GM23338 (cell line): ENCODE measurements around the gene SH3PXD2B.

Source experiments
- EZH2 ChIP-seq: fragments of 200-600 bp; sonication (generic); IDR thresholded peaks from one replicate; pipeline ENCODE4 v1.8.0; 2017; ENCODE audit warnings: antibody characterized with exemption, mild to moderate bottlenecking, low read depth; ENCODE audit not compliant: unreplicated experiment
- EZH2phosphoT487 ChIP-seq: fragments of 200-600 bp; sonication (generic); IDR thresholded peaks from one replicate; pipeline ENCODE4 v1.8.1; 2018; ENCODE audit warnings: antibody characterized with exemption; ENCODE audit not compliant: unreplicated experiment
- JUNB ChIP-seq: IDR thresholded peaks from one replicate; pipeline ENCODE4 v1.6.1; 2016; ENCODE audit warnings: antibody characterized with exemption; ENCODE audit not compliant: unreplicated experiment
- POLR2AphosphoS5 ChIP-seq: IDR thresholded peaks from 2 replicates; pipeline ENCODE4 v1.6.1; 2016; ENCODE audit warnings: antibody characterized with exemption, low read depth
- ZNF331 ChIP-seq: fragments of 250-450 bp; sonication (Bioruptor Pico); IDR thresholded peaks from 2 replicates; pipeline ENCODE4 v1.5.0; 2020; ENCODE audit warnings: low read depth, mild to moderate bottlenecking, moderate library complexity
- TF ChIP-seq, protein P1 (sequence below), 2 experiments: fragments of 200-600 bp in 1 of 2; sonication (generic) in 1 of 2; conservative IDR thresholded peaks; 2 replicates each; pipeline versions ENCODE4 v1.5.1 to v1.6.1; 2016 to 2017; ENCODE audit warnings: antibody characterized with exemption in 2 of 2, low read depth in 2 of 2, mild to moderate bottlenecking in 2 of 2, moderate library complexity in 1 of 2
- TF ChIP-seq, protein P2 (sequence below): IDR thresholded peaks from one replicate; pipeline ENCODE4 v1.6.1; 2018; ENCODE audit warnings: antibody characterized with exemption; ENCODE audit not compliant: unreplicated experiment

DNA sequence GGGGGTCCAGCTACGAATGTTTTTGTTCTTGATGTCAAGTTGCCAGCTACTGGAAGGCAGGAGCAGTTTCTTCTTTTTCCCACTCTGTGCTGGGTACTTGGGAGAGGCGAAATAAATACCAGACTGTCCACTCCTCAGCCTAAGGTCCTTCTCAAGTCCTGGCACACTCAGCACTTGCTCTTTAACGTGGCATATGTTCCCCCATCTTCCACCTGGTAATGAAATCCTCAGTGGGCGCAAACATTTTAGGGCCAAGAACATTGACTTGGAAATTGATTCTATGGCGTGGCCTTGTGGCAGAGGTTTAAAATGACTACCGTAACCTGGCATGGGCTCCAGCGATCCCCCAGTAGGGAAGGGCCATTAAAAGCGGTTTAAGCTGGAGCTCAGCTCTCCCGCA lies 119.7 kb downstream of the SH3PXD2B start:
- TF ChIP-seq, protein P1, sequence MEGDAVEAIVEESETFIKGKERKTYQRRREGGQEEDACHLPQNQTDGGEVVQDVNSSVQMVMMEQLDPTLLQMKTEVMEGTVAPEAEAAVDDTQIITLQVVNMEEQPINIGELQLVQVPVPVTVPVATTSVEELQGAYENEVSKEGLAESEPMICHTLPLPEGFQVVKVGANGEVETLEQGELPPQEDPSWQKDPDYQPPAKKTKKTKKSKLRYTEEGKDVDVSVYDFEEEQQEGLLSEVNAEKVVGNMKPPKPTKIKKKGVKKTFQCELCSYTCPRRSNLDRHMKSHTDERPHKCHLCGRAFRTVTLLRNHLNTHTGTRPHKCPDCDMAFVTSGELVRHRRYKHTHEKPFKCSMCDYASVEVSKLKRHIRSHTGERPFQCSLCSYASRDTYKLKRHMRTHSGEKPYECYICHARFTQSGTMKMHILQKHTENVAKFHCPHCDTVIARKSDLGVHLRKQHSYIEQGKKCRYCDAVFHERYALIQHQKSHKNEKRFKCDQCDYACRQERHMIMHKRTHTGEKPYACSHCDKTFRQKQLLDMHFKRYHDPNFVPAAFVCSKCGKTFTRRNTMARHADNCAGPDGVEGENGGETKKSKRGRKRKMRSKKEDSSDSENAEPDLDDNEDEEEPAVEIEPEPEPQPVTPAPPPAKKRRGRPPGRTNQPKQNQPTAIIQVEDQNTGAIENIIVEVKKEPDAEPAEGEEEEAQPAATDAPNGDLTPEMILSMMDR (conservative IDR thresholded peaks at IDR 0.05; ENCODE audit: low read depth in 2 of 2), result 0 out of 4 replicates have a peak, but pooled peaks of 1 of the 2 experiments have one; percentile 9
- TF ChIP-seq EZH2, result no peak
- TF ChIP-seq ZNF331, result no peak
- no peak for TF ChIP-seq JUNB
- TF ChIP-seq, protein P2, sequence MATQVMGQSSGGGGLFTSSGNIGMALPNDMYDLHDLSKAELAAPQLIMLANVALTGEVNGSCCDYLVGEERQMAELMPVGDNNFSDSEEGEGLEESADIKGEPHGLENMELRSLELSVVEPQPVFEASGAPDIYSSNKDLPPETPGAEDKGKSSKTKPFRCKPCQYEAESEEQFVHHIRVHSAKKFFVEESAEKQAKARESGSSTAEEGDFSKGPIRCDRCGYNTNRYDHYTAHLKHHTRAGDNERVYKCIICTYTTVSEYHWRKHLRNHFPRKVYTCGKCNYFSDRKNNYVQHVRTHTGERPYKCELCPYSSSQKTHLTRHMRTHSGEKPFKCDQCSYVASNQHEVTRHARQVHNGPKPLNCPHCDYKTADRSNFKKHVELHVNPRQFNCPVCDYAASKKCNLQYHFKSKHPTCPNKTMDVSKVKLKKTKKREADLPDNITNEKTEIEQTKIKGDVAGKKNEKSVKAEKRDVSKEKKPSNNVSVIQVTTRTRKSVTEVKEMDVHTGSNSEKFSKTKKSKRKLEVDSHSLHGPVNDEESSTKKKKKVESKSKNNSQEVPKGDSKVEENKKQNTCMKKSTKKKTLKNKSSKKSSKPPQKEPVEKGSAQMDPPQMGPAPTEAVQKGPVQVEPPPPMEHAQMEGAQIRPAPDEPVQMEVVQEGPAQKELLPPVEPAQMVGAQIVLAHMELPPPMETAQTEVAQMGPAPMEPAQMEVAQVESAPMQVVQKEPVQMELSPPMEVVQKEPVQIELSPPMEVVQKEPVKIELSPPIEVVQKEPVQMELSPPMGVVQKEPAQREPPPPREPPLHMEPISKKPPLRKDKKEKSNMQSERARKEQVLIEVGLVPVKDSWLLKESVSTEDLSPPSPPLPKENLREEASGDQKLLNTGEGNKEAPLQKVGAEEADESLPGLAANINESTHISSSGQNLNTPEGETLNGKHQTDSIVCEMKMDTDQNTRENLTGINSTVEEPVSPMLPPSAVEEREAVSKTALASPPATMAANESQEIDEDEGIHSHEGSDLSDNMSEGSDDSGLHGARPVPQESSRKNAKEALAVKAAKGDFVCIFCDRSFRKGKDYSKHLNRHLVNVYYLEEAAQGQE, result no peak
- TF ChIP-seq POLR2AphosphoS5, result no peak
- TF ChIP-seq EZH2phosphoT487, result no peak
